NCI-H1048 (cell line): ENCODE data around the gene TTC9B.

Source experiments
- DNase-seq: peaks from one replicate; lab custom pipeline; 2025; lab: John Stamatoyannopoulos, UW

The TTC9B gene

DNA sequence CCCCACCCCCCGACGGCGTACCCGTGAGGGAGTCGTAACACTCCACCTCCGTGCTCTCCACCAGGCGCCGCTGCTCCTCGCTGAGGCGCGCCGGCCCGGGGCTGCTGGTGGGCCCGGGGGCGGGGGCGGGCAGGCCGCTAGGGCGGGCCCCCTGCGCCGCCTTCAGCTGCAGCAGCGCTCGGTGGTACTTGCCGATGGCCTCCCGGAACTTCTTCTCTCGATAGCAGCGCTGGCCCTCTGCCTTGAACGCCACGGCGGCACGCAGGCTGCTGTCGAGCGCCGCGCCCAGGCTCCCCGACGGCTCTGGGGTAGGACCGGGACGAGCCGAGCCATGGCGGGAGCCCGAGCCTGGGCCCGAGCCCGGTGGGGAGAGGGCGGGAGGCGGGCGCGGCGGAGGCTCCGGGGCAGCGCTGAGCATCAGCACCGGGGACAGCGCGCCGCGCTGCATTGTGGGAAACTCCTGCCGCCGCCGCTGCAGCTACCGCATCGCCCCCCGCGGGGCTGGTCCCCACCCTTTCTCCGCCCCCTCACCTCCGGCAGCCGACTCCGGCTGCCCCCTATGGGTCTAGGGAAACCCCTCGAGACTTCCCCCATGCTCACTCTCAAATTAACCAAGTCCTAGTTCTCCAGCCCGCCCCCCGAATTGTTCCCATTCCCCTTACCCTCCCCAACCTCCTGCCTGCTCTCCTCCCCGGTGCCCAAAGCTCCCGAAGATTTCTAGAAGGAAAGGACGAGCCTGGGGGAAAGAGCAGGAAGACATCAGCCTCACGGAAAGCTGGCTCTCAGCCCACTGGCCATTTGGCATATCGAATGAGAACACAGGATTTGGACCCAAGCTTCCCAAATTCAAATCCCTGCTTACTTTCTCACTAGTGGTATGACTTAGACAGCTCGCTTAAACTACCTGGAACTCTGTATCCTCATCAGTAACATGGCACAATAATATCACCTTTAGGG, at the start of gene TTC9B:
TSS of gene TTC9B (minus strand) at position 451 of the 957 bp plus-strand sequence. CDS start at position 448, 3 bp downstream.
- DNase-seq, result no peak

DNA sequence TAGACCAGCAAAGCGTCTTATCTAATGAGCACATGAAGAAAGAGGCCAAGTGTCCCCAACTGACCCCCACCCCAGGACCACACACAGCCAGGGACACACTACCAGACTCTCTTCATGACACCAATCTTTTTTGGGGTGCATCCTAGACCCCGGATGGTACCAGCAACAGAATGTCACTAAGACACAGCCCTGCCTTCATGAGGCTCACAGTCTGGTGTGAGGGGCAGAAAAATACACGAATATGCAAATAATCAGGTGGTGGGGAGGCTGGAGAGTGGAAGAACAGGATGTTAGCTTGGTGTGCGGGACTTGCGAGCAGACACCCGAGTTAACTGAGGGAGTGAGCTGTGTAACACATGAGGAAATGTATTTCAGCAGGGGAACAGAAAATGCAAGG, 49.4 kb upstream of the TTC9B start:
- DNase-seq, result no peak

- DNase-seq, result no peak
These were observed 48.9 kb upstream of the TTC9B start for GRCh38 chr19:40266912-40267600.

DNA sequence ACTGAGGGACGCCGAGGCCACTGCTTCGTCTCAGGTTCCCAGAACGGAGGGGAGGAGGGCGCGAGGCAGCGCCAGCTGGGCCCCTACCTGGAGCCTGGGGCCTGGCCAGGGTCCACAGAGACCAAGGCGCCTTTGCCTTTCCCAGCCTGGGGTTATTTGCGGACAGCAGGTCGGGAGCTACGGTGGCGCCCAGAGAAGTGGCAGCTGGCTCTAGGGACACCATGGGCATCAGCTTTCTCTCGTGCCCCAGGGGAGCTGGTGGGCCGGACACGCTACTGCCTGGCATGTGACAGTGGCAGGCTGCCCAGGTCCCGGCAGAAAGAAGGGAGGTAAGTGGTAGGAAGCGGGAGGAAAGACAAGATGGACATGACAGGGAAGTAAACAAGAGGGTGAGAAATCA, 47.9 kb upstream of the TTC9B start:
- no peak for DNase-seq

- no peak for DNase-seq
These were observed 47.5 kb upstream of the TTC9B start for GRCh38 chr19:40265763-40266099.

DNA sequence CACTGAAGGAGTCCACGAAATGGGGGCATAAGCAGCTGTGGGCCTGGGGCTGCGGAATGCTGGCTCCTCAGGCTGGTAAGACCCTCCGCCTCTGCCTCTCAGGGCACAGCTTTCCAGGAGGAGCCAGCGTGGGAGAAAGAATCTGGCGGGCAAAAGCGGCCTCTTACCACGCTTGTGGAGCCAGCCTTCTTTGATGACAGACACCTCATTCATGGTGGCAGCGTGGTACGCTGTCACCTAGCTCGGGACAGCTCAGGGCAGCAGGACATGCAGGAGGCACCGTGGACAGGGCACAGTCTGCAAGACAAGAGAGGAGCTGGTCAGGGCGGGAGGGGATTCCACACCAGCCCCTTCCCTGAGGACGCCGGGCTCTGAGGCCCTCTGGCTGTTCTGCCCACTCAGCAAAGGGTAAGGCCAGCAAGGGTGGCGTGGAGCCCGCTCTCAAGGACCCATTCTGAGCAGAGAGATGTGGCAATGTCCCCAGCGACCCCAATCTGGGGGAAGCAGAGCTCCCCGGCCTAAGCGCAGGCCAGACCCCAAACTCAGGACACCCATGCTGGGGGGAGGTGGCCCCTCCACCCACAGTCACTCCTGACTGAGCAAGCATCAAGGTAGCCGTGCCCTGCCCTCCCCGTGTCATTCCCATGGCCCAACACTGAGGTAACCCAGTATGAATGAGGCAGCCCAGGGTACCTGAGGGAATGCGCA, 47.0 kb upstream of the TTC9B start:
- no peak for DNase-seq

DNA sequence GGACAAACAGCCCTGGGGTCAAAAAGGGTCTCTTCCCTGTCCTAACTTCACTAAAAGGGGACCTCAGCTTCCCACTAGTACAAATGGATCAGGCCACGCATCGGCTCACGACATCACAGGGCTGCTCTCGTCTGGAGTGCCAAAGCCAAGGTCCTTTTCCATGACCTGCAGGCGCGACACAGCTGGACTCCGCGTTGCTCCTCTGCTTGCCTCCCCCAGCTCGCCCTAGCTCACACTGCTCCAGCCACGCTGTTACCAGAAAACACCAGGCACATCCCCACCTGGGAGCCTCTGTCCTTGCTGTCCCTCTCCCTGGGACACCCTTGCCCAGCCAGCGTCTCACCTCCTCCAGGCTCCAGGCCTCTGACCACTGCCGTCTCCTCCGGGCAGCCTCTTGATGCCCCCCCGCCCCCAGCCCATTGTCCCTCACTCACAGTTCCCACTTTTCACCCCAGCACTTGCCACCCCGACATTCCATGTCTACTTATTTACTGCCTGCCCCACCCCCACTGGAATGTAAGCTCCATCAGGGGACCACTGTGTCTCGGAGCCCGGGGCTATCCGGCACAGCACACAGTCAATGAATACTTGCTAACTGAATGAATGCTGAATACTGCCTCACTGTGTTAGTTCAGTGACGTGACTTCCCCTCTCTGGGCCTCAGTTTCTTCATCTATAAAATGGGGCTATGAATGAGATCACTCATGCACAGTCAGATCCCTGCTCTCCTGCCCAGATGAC, 46.3 kb upstream of the TTC9B start:
- no peak for DNase-seq

GRCh38 chr19:40263440-40264313, 45.5 kb upstream of the TTC9B start:
- no peak for DNase-seq

GRCh38 chr19:40262422-40262821, 44.2 kb upstream of the TTC9B start:
- no peak for DNase-seq

DNA sequence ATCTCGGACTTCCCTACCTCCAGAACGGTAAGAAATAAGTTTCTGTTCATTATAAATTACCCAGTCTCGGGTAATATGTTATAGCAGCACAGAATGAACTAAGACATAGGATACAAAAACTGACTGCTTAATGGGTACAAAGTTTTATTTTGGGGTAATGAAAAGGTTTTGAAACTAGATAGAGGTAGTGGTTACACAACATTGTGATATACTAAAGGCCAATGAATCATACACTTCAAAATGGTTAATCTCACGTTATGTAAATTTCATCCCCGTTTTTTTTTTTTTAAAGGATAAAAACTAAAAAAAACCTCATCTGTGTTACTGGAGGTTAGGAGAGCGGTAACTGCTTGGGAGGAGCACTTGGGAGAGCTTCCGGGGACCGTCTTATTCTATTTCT, 43.4 kb upstream of the TTC9B start:
- no peak for DNase-seq

DNA sequence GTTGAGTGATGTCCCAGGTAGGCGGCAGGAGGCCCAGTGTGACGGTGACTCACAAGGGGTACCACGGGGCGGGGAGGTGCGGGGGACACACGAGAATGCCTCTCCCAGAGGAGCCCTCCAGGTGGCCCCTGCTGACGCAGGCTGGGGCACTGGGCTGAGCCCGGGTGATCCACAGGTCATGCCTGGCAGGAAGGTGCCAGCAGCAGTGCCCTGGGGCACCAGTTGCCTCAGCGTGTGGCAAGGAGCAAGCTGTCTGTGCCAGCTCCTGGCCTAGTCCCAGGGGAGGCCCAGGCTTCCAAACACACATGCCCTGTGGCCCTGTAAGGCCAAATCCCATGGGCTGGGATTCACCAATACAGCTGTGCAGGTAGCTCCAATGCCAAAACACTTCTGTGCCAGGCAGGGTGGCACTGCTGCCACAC, 38.9 kb upstream of the TTC9B start:
- no peak for DNase-seq

DNA sequence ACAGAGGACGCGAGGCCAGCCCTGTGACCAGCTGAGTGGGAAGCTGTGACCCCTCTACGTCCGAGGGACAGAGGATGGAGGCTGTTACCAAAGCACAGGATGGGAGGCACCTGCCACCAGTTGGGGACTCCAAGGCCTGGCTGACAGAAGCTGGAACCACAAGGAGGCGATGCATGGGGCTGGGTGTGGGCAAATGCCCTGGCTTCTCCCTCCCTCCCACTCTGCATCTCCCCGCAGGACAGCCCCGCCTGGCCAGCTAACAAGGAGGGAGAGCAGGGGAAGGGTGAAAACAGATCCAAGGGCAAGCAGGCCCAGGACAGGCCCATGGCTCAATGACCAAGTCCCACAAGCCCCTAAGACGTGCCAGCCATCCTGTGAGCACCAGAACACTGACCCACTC, 38.3 kb upstream of the TTC9B start:
- DNase-seq, result no peak

GRCh38 chr19:40255619-40256166, 37.5 kb upstream of the TTC9B start:
- no peak for DNase-seq

- no peak for DNase-seq
These were observed 36.7 kb upstream of the TTC9B start for GRCh38 chr19:40254714-40255418.

DNA sequence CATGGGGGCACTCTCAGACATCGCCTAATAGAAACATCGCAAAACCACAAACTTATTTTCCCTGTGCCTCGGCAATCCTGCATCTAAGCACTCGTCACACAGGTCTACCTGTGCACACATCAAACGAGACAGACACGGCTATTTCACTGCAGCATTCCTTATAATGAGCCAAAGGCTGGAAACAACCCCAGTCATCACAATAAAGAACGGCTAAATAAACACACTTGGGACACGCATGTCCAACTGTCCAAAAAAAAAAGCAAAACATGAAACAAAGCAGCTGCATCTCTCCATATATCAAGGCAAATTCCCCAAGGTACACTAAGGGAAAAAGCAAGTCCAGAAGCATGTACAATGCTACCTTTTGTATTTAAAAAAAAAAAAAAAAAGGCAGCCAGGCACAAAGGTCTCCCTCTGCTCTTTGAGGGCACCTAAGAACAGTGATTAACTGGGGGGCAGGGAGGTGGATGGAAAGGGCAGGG, 35.5 kb upstream of the TTC9B start:
- DNase-seq, result no peak

DNA sequence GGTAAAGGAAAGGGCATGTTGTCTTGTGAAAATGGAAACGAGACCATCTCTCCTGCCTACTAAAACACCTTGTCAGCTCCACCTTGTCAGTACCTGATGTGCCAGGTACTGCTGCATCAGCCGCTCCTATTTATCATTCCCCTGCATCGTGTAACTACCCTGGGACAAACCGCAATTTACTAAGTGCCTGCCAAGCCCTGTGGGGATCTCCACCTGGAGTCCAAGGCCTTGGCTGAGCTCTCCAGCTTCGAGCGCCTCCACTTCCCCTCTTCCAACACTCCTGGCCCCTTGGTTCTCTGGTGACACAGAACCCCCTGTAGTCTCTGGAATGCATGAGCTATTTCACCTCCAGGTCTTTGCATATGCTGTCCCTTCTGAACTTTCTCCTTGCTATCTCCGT, 34.2 kb upstream of the TTC9B start:
- no peak for DNase-seq

GRCh38 chr19:40251991-40252390, 33.8 kb upstream of the TTC9B start:
- no peak for DNase-seq

DNA sequence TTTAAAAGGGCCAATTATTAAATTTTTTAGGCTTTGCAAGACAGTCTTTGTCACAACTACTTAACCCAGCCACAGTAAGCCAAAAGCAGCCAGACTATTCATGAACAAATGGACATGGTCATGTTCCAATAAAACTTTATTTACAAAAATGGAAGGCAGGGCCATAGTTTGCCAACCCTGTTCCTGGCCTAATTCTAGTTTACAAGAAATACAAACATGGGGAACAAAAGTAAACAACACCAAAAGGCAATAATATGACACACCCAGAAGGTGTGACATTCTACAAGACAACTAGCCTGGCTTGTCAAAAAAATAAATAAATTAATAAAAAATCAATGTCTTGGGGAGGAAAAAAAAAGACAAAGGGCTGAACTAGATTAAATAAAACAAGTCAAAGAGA, 33.1 kb upstream of the TTC9B start:
- DNase-seq, result no peak

- no peak for DNase-seq
These were observed 31.6 kb upstream of the TTC9B start for GRCh38 chr19:40249781-40250180.

GRCh38 chr19:40249201-40249600, 31.0 kb upstream of the TTC9B start:
- DNase-seq, result no peak
